ENCODE data around the gene ITGA7. TPM values are rescaled to one million over a fixed set of nuclear protein-coding genes. Genes with fewer than 3 reads are reported as not detected.

The ITGA7 gene
- total RNA-seq, 1 donor from 2014 or later: 2.0 TPM

DNA sequence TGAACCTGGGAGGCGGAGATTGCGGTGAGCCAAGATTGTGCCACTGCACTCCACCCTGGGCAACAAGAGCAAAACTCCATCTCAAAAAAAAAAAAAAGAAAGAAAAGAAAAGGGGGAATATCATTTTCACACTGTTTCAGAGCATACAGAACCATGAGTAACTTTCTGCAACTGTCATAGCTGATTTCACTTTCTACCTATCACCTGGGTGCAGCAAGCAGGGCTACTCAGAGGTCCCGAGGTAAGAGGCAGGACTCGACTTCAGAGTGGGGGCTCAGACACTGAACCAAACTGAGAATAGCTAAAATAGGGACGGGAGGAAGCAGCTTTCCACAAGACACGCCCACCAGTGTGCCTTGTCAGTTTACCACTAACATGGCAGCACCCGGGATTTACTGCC is 41.2 kb downstream of the ITGA7 start:
- no peak for DNase-seq (ENCODE audit: low read depth)
- H3K4me3 ChIP-seq (ENCODE audit: low read depth, low read length): no peak overlapping the region
- H3K27me3 ChIP-seq (ENCODE audit: control insufficient read depth, insufficient read depth, low read length): no peaks in the 10 kb centered on the region
- TF ChIP-seq, protein P1, sequence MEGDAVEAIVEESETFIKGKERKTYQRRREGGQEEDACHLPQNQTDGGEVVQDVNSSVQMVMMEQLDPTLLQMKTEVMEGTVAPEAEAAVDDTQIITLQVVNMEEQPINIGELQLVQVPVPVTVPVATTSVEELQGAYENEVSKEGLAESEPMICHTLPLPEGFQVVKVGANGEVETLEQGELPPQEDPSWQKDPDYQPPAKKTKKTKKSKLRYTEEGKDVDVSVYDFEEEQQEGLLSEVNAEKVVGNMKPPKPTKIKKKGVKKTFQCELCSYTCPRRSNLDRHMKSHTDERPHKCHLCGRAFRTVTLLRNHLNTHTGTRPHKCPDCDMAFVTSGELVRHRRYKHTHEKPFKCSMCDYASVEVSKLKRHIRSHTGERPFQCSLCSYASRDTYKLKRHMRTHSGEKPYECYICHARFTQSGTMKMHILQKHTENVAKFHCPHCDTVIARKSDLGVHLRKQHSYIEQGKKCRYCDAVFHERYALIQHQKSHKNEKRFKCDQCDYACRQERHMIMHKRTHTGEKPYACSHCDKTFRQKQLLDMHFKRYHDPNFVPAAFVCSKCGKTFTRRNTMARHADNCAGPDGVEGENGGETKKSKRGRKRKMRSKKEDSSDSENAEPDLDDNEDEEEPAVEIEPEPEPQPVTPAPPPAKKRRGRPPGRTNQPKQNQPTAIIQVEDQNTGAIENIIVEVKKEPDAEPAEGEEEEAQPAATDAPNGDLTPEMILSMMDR (IDR thresholded peaks at IDR 0.05; ENCODE audit: insufficient read depth, low read length, poor library complexity, severe bottlenecking): no peak
- no peaks in the 10 kb centered on the region for H3K36me3 ChIP-seq (ENCODE audit: control insufficient read depth, insufficient read depth, low read length)

DNA sequence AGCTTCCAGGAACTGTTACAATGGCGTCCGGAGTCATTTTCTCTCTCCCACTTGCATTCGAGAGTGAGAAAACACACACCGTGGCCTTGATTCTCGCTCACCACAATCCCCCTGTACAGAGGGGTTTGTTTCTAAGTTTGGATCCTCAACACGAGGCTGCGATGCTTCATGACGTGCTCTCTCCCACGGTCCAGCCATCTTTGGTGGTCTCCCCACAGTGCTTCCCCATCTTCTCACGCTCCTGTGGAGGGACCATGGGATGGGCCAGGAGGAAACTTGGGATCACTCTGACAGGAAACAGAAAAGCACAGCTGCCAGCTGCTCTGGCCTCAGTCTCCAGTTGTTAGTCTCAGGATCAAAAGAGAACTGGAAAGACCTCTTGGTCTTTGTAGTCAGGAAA is 42.9 kb downstream of the ITGA7 start:
- TF ChIP-seq, protein P1 (IDR thresholded peaks at IDR 0.05; ENCODE audit: insufficient read depth, low read length, poor library complexity, severe bottlenecking): no peak
- Histone ChIP-seq H3K4me3 (ENCODE audit: low read depth, low read length) (no peak overlapping the region), H3K36me3 (ENCODE audit: control insufficient read depth, insufficient read depth, low read length) (no peaks in the 10 kb centered on the region), H3K27me3 (ENCODE audit: control insufficient read depth, insufficient read depth, low read length) (no peaks in the 10 kb centered on the region)
- DNase-seq (ENCODE audit: low read depth): no peak

DNA sequence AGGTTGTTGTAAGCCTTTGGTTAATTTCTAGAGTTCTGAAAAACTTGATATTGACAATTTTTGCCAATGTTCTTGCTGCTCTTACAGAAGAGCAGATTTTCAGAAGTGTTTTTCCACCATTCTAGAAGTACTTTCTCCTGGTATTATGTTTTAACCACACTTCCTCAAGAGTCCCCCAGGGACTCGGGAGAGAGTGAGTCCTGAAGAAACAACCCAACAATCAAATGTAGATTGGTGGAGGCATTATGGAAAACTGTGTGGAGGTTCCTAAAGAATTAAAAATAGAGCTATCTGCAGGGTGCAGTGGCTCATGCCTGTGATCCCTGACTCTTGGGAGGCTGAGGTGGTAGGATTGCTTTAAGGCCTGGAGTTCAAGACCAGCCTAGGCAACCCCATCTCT is 44.3 kb downstream of the ITGA7 start:
- H3K4me3 ChIP-seq (ENCODE audit: low read depth, low read length): no peak overlapping the region
- no peaks in the 10 kb centered on the region for H3K27me3 ChIP-seq (ENCODE audit: control insufficient read depth, insufficient read depth, low read length)
- no peak for DNase-seq (ENCODE audit: low read depth)
- TF ChIP-seq, protein P1 (IDR thresholded peaks at IDR 0.05; ENCODE audit: insufficient read depth, low read length, poor library complexity, severe bottlenecking): no peak
- H3K36me3 ChIP-seq (ENCODE audit: control insufficient read depth, insufficient read depth, low read length): no peaks in the 10 kb centered on the region

DNA sequence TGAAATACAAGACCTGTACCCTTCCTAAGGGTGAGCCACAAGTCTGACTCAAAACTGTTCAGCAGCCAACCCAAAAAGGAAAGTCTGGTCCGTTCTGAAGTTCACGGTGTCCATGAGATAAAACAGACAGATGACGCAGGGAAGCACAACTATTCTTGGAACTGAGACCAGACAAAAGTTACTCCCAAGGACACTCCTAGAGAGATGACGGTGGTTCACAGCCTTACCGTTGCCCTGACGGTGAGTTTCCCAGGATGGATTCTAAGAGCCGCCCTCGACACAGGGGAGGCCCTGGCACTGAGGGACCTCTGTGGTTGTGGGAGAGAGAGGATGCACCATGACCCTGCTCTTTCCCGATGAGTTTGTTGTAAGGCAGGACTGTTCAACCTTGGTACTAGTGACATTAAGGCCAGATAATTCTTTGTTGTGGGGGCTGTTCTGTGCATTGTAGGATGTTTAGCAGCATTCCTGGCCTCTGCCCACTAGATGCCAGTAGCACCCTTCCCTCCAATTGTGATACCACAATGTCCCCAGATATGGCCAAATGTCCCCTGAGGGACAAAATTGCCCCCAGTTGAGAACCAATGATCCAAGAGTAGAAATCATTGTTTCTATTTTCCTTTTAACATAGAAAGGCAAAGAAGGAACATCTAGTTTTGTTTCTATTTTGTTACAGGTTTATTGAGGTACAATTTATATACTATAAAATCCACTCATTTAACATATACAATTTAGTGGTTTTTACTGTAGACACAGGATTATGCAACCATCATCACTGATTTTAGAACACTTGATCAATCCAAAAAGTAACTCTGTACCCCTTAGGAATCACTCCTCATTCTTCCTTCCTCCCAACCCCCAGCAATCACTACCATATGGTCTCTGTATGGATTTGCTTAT is 48.0 kb downstream of the ITGA7 start:
- TF ChIP-seq, protein P1 (IDR thresholded peaks at IDR 0.05; ENCODE audit: insufficient read depth, low read length, poor library complexity, severe bottlenecking): peak; percentile 64
- DNase-seq (ENCODE audit: low read depth): no peak
- no peak overlapping the region for H3K4me3 ChIP-seq (ENCODE audit: low read depth, low read length)
- H3K36me3 ChIP-seq (ENCODE audit: control insufficient read depth, insufficient read depth, low read length): no peaks in the 10 kb centered on the region
- peaks cover 3% of the 10 kb centered on the region for H3K27me3 ChIP-seq (ENCODE audit: control insufficient read depth, insufficient read depth, low read length)

DNA sequence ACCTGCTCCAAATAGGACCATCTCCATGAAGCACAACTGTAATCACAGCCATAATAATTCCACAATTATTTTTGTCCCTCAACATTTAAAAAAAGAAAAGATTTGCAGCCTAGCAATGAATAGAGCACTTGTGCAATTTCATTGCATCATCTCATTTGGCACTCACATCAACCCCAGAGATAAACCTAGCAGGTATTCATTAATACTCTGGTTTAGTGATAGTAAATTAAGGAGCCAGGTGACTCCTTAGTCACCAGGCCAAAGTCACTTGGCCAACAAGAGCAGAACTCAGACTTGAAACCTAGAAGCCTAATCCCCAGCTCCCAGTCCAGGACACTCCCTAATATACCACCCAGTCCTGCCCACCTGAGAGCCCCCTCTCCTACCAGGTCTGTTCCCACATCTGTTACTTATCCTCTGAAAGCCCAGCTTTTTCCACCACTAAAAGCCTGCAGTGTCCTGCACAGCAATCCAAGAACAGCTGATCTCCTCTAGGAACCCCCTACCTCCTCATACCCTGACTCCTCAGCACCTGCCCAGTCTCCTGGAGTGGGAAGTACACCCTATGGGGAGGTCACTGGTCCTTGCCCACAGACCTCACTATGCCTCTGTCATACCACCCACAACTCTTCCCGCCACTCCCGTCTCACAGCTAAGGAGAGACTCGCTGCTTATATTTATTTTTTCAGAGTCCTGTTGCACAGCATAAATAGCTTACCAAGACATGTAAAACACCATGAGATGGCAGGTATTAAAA is 48.9 kb downstream of the ITGA7 start:
- DNase-seq (ENCODE audit: low read depth): no peak
- Histone ChIP-seq H3K36me3 (ENCODE audit: control insufficient read depth, insufficient read depth, low read length) (no peaks in the 10 kb centered on the region), H3K27me3 (ENCODE audit: control insufficient read depth, insufficient read depth, low read length) (peaks cover 3% of the 10 kb centered on the region), H3K4me3 (ENCODE audit: low read depth, low read length) (no peak overlapping the region)
- TF ChIP-seq, protein P1 (IDR thresholded peaks at IDR 0.05; ENCODE audit: insufficient read depth, low read length, poor library complexity, severe bottlenecking): no peak
